Testis (tissue), 2 donors: ENCODE results near the gene ASAP2.

Experiments
- POLR2A ChIP-seq: fragments of 450-650 bp; IDR thresholded peaks from one replicate; pipeline ENCODE4 v1.6.1; 2017; ENCODE audit warnings: antibody characterized with exemption, mild to moderate bottlenecking, moderate library complexity
- TF ChIP-seq, protein P1 (sequence below), 3 experiments: fragments of 450-650 bp in 2 of 3; fragments of 200-600 bp in 1 of 3; sonication (generic) in 1 of 3; IDR thresholded peaks; one replicate each; pipeline ENCODE4 v1.5.1; 2016 to 2019; ENCODE audit warnings: antibody characterized with exemption in 3 of 3, mild to moderate bottlenecking in 2 of 3, moderate library complexity in 1 of 3

DNA sequence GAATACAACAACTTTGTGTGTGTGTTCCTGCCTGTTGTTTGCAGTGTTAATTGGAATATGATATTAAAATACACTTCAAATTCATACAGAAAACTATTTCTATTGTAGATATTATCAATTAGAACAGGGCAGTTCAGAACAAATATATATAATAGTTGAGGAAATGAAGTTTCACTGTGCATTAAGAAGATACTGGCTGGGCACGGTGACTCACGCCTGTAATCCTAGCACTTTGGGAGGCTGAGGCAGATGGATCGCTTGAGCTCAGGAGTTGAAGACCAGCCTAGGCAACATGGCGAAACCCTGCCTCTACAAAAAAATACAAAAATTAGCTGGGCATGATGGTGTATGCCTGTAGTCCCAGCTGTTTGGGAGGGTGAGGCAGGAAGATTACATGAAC lies 79.3 kb downstream of the ASAP2 start:
- TF ChIP-seq, protein P1, sequence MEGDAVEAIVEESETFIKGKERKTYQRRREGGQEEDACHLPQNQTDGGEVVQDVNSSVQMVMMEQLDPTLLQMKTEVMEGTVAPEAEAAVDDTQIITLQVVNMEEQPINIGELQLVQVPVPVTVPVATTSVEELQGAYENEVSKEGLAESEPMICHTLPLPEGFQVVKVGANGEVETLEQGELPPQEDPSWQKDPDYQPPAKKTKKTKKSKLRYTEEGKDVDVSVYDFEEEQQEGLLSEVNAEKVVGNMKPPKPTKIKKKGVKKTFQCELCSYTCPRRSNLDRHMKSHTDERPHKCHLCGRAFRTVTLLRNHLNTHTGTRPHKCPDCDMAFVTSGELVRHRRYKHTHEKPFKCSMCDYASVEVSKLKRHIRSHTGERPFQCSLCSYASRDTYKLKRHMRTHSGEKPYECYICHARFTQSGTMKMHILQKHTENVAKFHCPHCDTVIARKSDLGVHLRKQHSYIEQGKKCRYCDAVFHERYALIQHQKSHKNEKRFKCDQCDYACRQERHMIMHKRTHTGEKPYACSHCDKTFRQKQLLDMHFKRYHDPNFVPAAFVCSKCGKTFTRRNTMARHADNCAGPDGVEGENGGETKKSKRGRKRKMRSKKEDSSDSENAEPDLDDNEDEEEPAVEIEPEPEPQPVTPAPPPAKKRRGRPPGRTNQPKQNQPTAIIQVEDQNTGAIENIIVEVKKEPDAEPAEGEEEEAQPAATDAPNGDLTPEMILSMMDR (IDR thresholded peaks at IDR 0.05) = no peak
- TF ChIP-seq POLR2A = no peak
